Ovary (tissue), 3 donors: ENCODE results near the gene EFNA5.

ENCODE experiments used
- CTCF ChIP-seq, 3 donors: fragments of 450-650 bp in 2 of 3; fragments of 200-600 bp in 1 of 3; IDR thresholded peaks; one replicate each; pipeline versions ENCODE4 v1.5.1 to v1.8.0; 2016 to 2022; ENCODE audit warnings: antibody characterized with exemption in 3 of 3, mild to moderate bottlenecking in 1 of 3
- EP300 ChIP-seq: sonication (generic); formaldehyde crosslinking; IDR thresholded peaks from one replicate; pipeline ENCODE4 v1.6.1; 2017; ENCODE audit warnings: antibody characterized with exemption
- POLR2A ChIP-seq: fragments of 450-650 bp; IDR thresholded peaks from one replicate; pipeline ENCODE4 v1.6.1; 2017; ENCODE audit warnings: antibody characterized with exemption, mild to moderate bottlenecking, moderate library complexity
- donor health status: DM: no; HTN: no; CAD: no.

GRCh38 chr5:107447587-107447986, 223.2 kb downstream of the EFNA5 start:
- no peak for TF ChIP-seq CTCF (IDR thresholded peaks at IDR 0.05)
- TF ChIP-seq EP300 = no peak
- no peak for TF ChIP-seq POLR2A
